Mesenchymal stem cell (in vitro differentiated cells and primary cell): ENCODE data around the gene NLRP14.

ENCODE experiments used
- DNase-seq: peaks from one replicate; pipeline ENCODE4 v3.0.0-alpha.2; 2013
- H2AFZ ChIP-seq: one replicate; pipeline ENCODE4 v1.6.1; 2013; ENCODE audit warnings: low read depth, mild to moderate bottlenecking, control low read depth, inconsistent platforms, low read length, moderate library complexity
- H2AK5ac ChIP-seq: 2 replicates; pipeline ENCODE4 v1.6.1; 2013; ENCODE audit warnings: low read length, moderate library complexity, mild to moderate bottlenecking, inconsistent platforms; ENCODE audit not compliant: severe bottlenecking
- H2BK120ac ChIP-seq: one replicate; pipeline ENCODE4 v1.6.1; 2013; ENCODE audit warnings: low read depth, mild to moderate bottlenecking, inconsistent platforms, low read length, moderate library complexity
- H2BK12ac ChIP-seq, 2 experiments: one replicate each; pipeline ENCODE4 v1.6.1; 2013; ENCODE audit warnings: inconsistent platforms in 2 of 2, low read length in 2 of 2, mild to moderate bottlenecking in 2 of 2, moderate library complexity in 2 of 2, control low read depth in 1 of 2
- H2BK15ac ChIP-seq: one replicate; pipeline ENCODE4 v1.6.1; 2013; ENCODE audit warnings: mild to moderate bottlenecking, low read depth, inconsistent platforms; ENCODE audit not compliant: poor library complexity, severe bottlenecking
- H2BK5ac ChIP-seq: 2 replicates; pipeline ENCODE4 v1.6.1; 2013; ENCODE audit warnings: low read depth, mild to moderate bottlenecking, low read length, control low read depth, inconsistent platforms; ENCODE audit not compliant: poor library complexity, severe bottlenecking
- H3K14ac ChIP-seq, 2 experiments: one replicate each; pipeline ENCODE4 v1.6.1; 2013; ENCODE audit warnings: inconsistent platforms in 2 of 2, low read length in 2 of 2, control low read depth in 1 of 2, mild to moderate bottlenecking in 1 of 2, moderate library complexity in 1 of 2
- H3K18ac ChIP-seq, 2 experiments: one replicate each; pipeline ENCODE4 v1.6.1; 2013; ENCODE audit warnings: inconsistent platforms in 2 of 2, low read length in 2 of 2, control low read depth in 1 of 2, low read depth in 1 of 2, mild to moderate bottlenecking in 1 of 2
- H3K23ac ChIP-seq, 2 experiments: one replicate each; pipeline ENCODE4 v1.6.1; 2013; ENCODE audit warnings: inconsistent platforms in 2 of 2, low read length in 2 of 2, mild to moderate bottlenecking in 2 of 2, moderate library complexity in 2 of 2, control low read depth in 1 of 2
- H3K27ac ChIP-seq: 2 replicates; pipeline ENCODE4 v1.5.1; 2013; ENCODE audit warnings: mild to moderate bottlenecking, moderate library complexity, low read length, control low read depth, inconsistent platforms; ENCODE audit not compliant: poor library complexity, severe bottlenecking
- H3K27me3 ChIP-seq, 2 experiments: 2 replicates each; pipeline versions ENCODE4 v1.6.1 to v1.7.0; 2013; ENCODE audit warnings: low read length in 2 of 2, mild to moderate bottlenecking in 2 of 2, moderate library complexity in 2 of 2, control low read depth in 1 of 2, inconsistent platforms in 1 of 2; ENCODE audit not compliant: control insufficient read depth in 1 of 2, insufficient read depth in 1 of 2
- H3K36me3 ChIP-seq, 2 experiments: 2 replicates each; pipeline versions ENCODE4 v1.6.1 to v1.7.0; 2013; ENCODE audit warnings: low read length in 2 of 2, control low read depth in 1 of 2, inconsistent platforms in 1 of 2, low read depth in 1 of 2, mild to moderate bottlenecking in 1 of 2; ENCODE audit not compliant: insufficient read depth in 2 of 2, control insufficient read depth in 1 of 2
- H3K4ac ChIP-seq, 2 experiments: one replicate each; pipeline ENCODE4 v1.6.1; 2013; ENCODE audit warnings: inconsistent platforms in 2 of 2, low read length in 2 of 2, mild to moderate bottlenecking in 2 of 2, moderate library complexity in 2 of 2, control low read depth in 1 of 2, low read depth in 1 of 2
- H3K4me1 ChIP-seq: 2 replicates; pipeline ENCODE4 v1.6.1; 2013; ENCODE audit warnings: low read depth, low read length, control low read depth; ENCODE audit not compliant: control insufficient read depth, insufficient read depth
- H3K4me2 ChIP-seq: 2 replicates; pipeline ENCODE4 v1.6.1; 2013; ENCODE audit warnings: low read length, mild to moderate bottlenecking, inconsistent platforms; ENCODE audit not compliant: poor library complexity, severe bottlenecking
- H3K4me3 ChIP-seq, 2 experiments: 2 replicates each; pipeline versions ENCODE4 v1.5.1 to v1.7.0; 2013; ENCODE audit warnings: low read length in 2 of 2, mild to moderate bottlenecking in 2 of 2, control low read depth in 1 of 2, low read depth in 1 of 2; ENCODE audit not compliant: insufficient read depth in 1 of 2
- H3K79me1 ChIP-seq: replicated peaks from 2 replicates; pipeline ENCODE4 v1.6.1; 2013; ENCODE audit warnings: mild to moderate bottlenecking, control low read depth, low read length, inconsistent platforms; ENCODE audit not compliant: poor library complexity, severe bottlenecking
- H3K9ac ChIP-seq: 2 replicates; pipeline ENCODE4 v1.7.0; 2013; ENCODE audit warnings: mild to moderate bottlenecking, low read length, moderate library complexity
- H3K9me3 ChIP-seq: 2 replicates; pipeline ENCODE4 v1.7.0; 2013; ENCODE audit warnings: mild to moderate bottlenecking, low read length; ENCODE audit not compliant: control insufficient read depth
- H4K8ac ChIP-seq: one replicate; pipeline ENCODE4 v1.6.1; 2013; ENCODE audit warnings: inconsistent platforms, mild to moderate bottlenecking, low read length, moderate library complexity
- H4K91ac ChIP-seq: one replicate; pipeline ENCODE4 v1.6.1; 2013; ENCODE audit warnings: mild to moderate bottlenecking, low read length, inconsistent platforms
- WGBS: methylation state at CpG from one replicate; pipeline ENCODE4 v1.1.7; 2013; ENCODE audit warnings: mixed read lengths; 5-methylcytosine and 5-hydroxymethylcytosine counted together

NLRP14 gene

DNA sequence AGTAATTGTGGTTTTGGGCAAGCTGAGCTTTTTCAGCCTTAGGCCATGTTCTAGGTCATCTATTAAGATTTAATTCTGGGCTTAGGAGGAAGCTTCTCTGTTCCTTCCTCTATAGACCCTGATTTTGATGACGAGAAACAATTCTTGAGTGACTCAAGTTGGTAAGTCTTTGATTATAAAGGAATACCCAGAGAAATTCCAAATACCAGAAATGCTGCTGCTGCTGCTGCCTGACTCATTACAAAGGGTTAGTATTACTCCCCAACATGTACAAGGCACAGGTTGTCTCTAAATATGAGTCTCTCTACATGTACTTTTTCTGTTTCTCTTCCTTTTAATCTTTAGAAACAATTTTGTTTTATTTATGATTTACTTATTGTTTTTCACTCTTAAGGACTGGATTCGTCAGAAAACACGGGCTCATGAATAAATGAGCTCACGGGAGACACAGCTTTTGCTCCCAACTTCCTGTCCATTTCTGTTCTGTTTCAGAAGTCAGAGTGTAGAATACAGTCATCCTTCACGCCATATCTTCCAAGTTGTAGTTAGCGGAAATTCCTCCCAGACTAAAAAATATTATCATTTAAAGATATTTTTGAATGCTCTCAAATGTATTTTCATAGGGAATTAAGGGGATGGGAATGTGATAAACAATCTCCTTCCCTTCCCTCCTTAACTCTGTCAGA, 36.7 kb downstream of the NLRP14 start:
- Histone ChIP-seq H3K18ac (no peak overlapping the region), H3K14ac (no peak overlapping the region), H3K4me2 (no peak overlapping the region), H2BK12ac (no peak overlapping the region), H3K9me3 (no peaks in the 10 kb centered on the region), H3K27ac (no peak overlapping the region), H3K79me1 (no peaks in the 10 kb centered on the region), H3K4me1 (no peaks in the 10 kb centered on the region), H3K23ac (no peak overlapping the region), H3K36me3 (no peaks in the 10 kb centered on the region), H3K9ac (no peak overlapping the region), H2BK120ac (no peak overlapping the region), H3K4ac (no peak overlapping the region), H4K91ac (no peak overlapping the region), H2BK15ac (no peak overlapping the region), H3K27me3 (no peaks in the 10 kb centered on the region), H2AFZ (no peak overlapping the region), H2BK5ac (no peak overlapping the region), H4K8ac (no peak overlapping the region), H3K4me3 (no peak overlapping the region), H2AK5ac (no peak overlapping the region)
- DNase-seq: no peak
- WGBS: 81% methylated on average over 3 of the region's 6 CpGs

GRCh38 chr11:7057641-7058040, 37.4 kb downstream of the NLRP14 start:
- Histone ChIP-seq H3K4me2 (no peak overlapping the region), H3K79me1 (no peaks in the 10 kb centered on the region), H3K4me1 (no peaks in the 10 kb centered on the region), H2BK5ac (no peak overlapping the region), H2BK15ac (no peak overlapping the region), H2AFZ (no peak overlapping the region), H3K4me3 (no peak overlapping the region), H4K8ac (no peak overlapping the region), H3K23ac (no peak overlapping the region), H3K27ac (no peak overlapping the region), H3K36me3 (no peaks in the 10 kb centered on the region), H3K27me3 (no peaks in the 10 kb centered on the region), H3K4ac (no peak overlapping the region), H4K91ac (no peak overlapping the region), H2BK12ac (no peak overlapping the region), H3K14ac (no peak overlapping the region), H3K9me3 (no peaks in the 10 kb centered on the region), H3K9ac (no peak overlapping the region), H2AK5ac (no peak overlapping the region), H3K18ac (no peak overlapping the region), H2BK120ac (no peak overlapping the region)
- no peak for DNase-seq
- 24% methylated on average over 2 of the region's 2 CpGs for whole genome bisulfite sequencing

GRCh38 chr11:7060868-7061267, 40.6 kb downstream of the NLRP14 start:
- no peaks in the 10 kb centered on the region for H3K36me3 ChIP-seq
- H3K4me2 ChIP-seq: no peak overlapping the region
- H3K18ac ChIP-seq: no peak overlapping the region
- DNase-seq: peak; percentile 41
- WGBS: 75% methylated on average over 1 of the region's 1 CpG
- H3K4me1 ChIP-seq: no peaks in the 10 kb centered on the region
- H3K4me3 ChIP-seq: no peak overlapping the region
- no peak overlapping the region for H4K8ac ChIP-seq
- no peaks in the 10 kb centered on the region for H3K79me1 ChIP-seq
- H3K9ac ChIP-seq: peak overlapping the region; percentile 67
- H3K9me3 ChIP-seq: no peaks in the 10 kb centered on the region
- no peaks in the 10 kb centered on the region for H3K27me3 ChIP-seq
- no peak overlapping the region for H3K23ac ChIP-seq
- no peak overlapping the region for H3K4ac ChIP-seq
- H2BK15ac ChIP-seq: no peak overlapping the region
- H2BK5ac ChIP-seq: no peak overlapping the region
- no peak overlapping the region for H2BK120ac ChIP-seq
- no peak overlapping the region for H3K14ac ChIP-seq
- no peak overlapping the region for H3K27ac ChIP-seq
- H4K91ac ChIP-seq: no peak overlapping the region
- H2AFZ ChIP-seq: no peak overlapping the region
- H2AK5ac ChIP-seq: no peak overlapping the region
- no peak overlapping the region for H2BK12ac ChIP-seq

GRCh38 chr11:7062534-7062933, 42.3 kb downstream of the NLRP14 start:
- Histone ChIP-seq H2BK12ac (no peak overlapping the region), H3K79me1 (no peaks in the 10 kb centered on the region), H3K4ac (no peak overlapping the region), H3K27ac (no peak overlapping the region), H3K4me2 (no peak overlapping the region), H2BK5ac (no peak overlapping the region), H3K9ac (no peak overlapping the region), H3K4me3 (no peak overlapping the region), H2BK120ac (no peak overlapping the region), H3K36me3 (no peaks in the 10 kb centered on the region), H3K9me3 (no peaks in the 10 kb centered on the region), H2BK15ac (no peak overlapping the region), H3K14ac (no peak overlapping the region), H4K91ac (no peak overlapping the region), H2AFZ (no peak overlapping the region), H4K8ac (no peak overlapping the region), H2AK5ac (no peak overlapping the region), H3K18ac (no peak overlapping the region), H3K27me3 (no peaks in the 10 kb centered on the region), H3K4me1 (no peaks in the 10 kb centered on the region), H3K23ac (no peak overlapping the region)
- DNase-seq: no peak
- WGBS: no CpG with 5 or more reads among the region's 2 CpGs
